PC-9 (cell line): ENCODE measurements around the gene CUX1. TPM values are rescaled to one million over a fixed set of nuclear protein-coding genes. Genes with fewer than 3 reads are reported as not detected.
A peak's percentile ranks its signal among the peaks of the same experiment; 100 is the strongest.

Experiments
- BruUV-seq: library from RNA; stranded (reverse); fragments of 400-500 nt; replicated peaks from 2 replicates; lab custom pipeline; 2021; lab: Mats Ljungman, UMichigan
- CTCF ChIA-PET: fragments of 300-600 bp; sonication (Branson Sonifier 250); formaldehyde crosslinking; loops from one replicate; lab custom pipeline; 2022; ENCODE audit warnings: antibody characterized with exemption; lab: Charles Lee
- POLR2A ChIA-PET: fragments of 300-600 bp; sonication (Branson Sonifier 250); formaldehyde crosslinking; loops from one replicate; lab custom pipeline; 2022; ENCODE audit warnings: antibody characterized with exemption; ENCODE audit not compliant: unreplicated experiment; lab: Charles Lee
- DNase-seq, 2 experiments: peaks; one replicate each; pipeline versions ENCODE4 v3.0.0 to v3.0.0-alpha.2; 2015 to 2022; ENCODE audit warnings: mixed read lengths in 1 of 2
- H2AFZ ChIP-seq: fragments of 200-600 bp; sonication (generic); 2 replicates; pipeline ENCODE4 v1.8.1; 2017; ENCODE audit warnings: antibody characterized with exemption
- H3F3A ChIP-seq: fragments of 200-600 bp; sonication (generic); 2 replicates; pipeline ENCODE4 v1.8.1; 2017; ENCODE audit warnings: antibody characterized with exemption, mild to moderate bottlenecking, low read depth; ENCODE audit not compliant: insufficient read depth
- H3K27ac ChIP-seq: fragments of 200-600 bp; sonication (generic); 2 replicates; pipeline ENCODE4 v1.6.1; 2016; ENCODE audit warnings: mixed run types
- H3K27me3 ChIP-seq: fragments of 200-600 bp; sonication (generic); 2 replicates; pipeline ENCODE4 v1.6.1; 2016; ENCODE audit warnings: low read depth, mixed run types; ENCODE audit not compliant: insufficient read depth
- H3K36me3 ChIP-seq: fragments of 200-600 bp; sonication (generic); 2 replicates; pipeline ENCODE4 v1.6.1; 2016; ENCODE audit warnings: low read depth, mixed run types
- H3K4me1 ChIP-seq: fragments of 200-600 bp; sonication (generic); replicated peaks from 2 replicates; pipeline ENCODE4 v1.6.1; 2016; ENCODE audit warnings: mixed run types; ENCODE audit not compliant: insufficient read depth
- H3K4me2 ChIP-seq: fragments of 200-600 bp; sonication (generic); 2 replicates; pipeline ENCODE4 v1.6.1; 2017; ENCODE audit warnings: mixed run types
- H3K4me3 ChIP-seq: fragments of 200-600 bp; sonication (generic); 2 replicates; pipeline ENCODE4 v1.6.1; 2016; ENCODE audit warnings: mixed run types
- H3K79me2 ChIP-seq: fragments of 200-600 bp; sonication (generic); 2 replicates; pipeline ENCODE4 v1.6.1; 2017; ENCODE audit warnings: low read depth, mixed run types
- H3K9me2 ChIP-seq: fragments of 200-600 bp; sonication (generic); 2 replicates; pipeline ENCODE4 v1.8.1; 2017; ENCODE audit warnings: mild to moderate bottlenecking; ENCODE audit not compliant: insufficient read depth
- H3K9me3 ChIP-seq: fragments of 200-600 bp; sonication (generic); 2 replicates; pipeline ENCODE4 v1.8.1; 2016; ENCODE audit warnings: low read depth; ENCODE audit not compliant: insufficient read depth
- H4K20me1 ChIP-seq: fragments of 200-600 bp; sonication (generic); 2 replicates; pipeline ENCODE4 v1.8.1; 2017; ENCODE audit not compliant: insufficient read depth
- CTCF ChIP-seq: fragments of 200-600 bp; sonication (generic); conservative IDR thresholded peaks from 2 replicates; pipeline ENCODE4 v1.6.1; 2017; ENCODE audit warnings: mixed run types, antibody characterized with exemption, mild to moderate bottlenecking, moderate library complexity
- EZH2 ChIP-seq: fragments of 200-600 bp; sonication (generic); IDR thresholded peaks from 2 replicates; pipeline ENCODE4 v1.8.0; 2017; ENCODE audit warnings: antibody characterized with exemption, low read depth
- intact Hi-C: fragments of 100-400 bp; cut with micrococcal nuclease; formaldehyde crosslinking; loops from one replicate; pipeline ENCODE4 v1.10.0; 2022; ENCODE audit not compliant: unreplicated experiment
- total RNA-seq: library from RNA; stranded (reverse); gene quantifications from 2 replicates; pipeline ENCODE4 v1.2.3, GENCODE V29; 2021

CUX1 gene
- total RNA-seq, 1 experiment from 2014 or later, result 83.3 TPM

DNA sequence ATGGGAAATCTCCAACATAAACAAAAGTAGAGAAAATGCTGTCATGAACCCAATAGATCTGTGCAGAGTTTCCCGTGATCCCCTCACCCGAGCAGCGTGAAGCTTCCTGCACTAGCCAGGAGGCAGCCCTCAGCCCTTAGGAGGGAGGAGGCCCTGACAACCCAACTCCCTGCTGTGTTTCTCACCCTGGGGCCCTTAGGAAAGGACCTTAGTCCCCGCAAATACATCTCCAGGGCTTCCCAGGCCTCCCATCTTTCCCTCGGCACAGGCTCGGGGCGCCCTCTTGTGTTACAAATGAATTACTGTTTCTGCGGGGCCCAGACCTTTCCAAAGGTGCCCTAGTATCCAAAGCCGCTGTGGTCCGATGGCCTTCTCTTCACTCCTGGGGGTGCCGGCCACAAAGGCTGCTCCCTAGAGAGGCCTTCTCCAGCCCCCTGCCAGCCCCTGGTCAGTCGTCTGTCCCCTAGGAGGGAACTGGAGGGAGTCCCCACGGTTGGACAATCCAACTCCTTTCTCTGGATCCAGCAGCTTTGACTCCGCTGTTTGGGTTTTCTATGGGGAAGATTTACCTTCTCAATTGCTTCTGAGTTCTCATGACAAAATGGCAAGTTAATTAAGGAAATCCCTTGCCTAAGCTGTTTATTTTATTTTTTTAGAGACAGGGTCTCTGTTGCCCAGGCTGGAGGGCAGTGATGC, 419.3 kb downstream of the CUX1 start:
- DNase-seq, result peak in 1 of 2 experiments; percentile 71

GRCh38 chr7:102239206-102239820, 421.9 kb downstream of the CUX1 start:
- CTCF ChIA-PET, result no interaction called here

More for the DNA sequence above, 419.3 kb downstream of the CUX1 start:
- Histone ChIP-seq H3K79me2 (no peaks in the 10 kb centered on the region), H4K20me1 (no peaks in the 10 kb centered on the region), H3K4me2 (no peak overlapping the region), H3K4me3 (no peak overlapping the region), H2AFZ (no peak overlapping the region), H3F3A (no peaks in the 10 kb centered on the region), H3K27me3 (no peaks in the 10 kb centered on the region), H3K36me3 (no peaks in the 10 kb centered on the region), H3K27ac (no peak overlapping the region), H3K4me1 (no peaks in the 10 kb centered on the region), H3K9me3 (no peaks in the 10 kb centered on the region), H3K9me2 (no peaks in the 10 kb centered on the region)
- ChIA-PET POLR2A (interaction anchor here (0.5 kb wide), 1 partner anchor 644 kb away, joined by 3 read pairs; no protein-coding TSS in a partner anchor), CTCF (interaction anchor here (0.7 to 1.1 kb wide), 3 partner anchors 308 to 694 kb away, joined by 3 to 5 read pairs (median 3); no protein-coding TSS in a partner anchor)
- BruUV-seq, result no TSS peak
- intact Hi-C loops, result loop anchor here (1.0 to 10.0 kb wide), 7 partner anchors 232 to 694 kb away; no protein-coding TSS in a partner anchor
- peak; percentile 90 for TF ChIP-seq CTCF
- TF ChIP-seq EZH2, result no peak

More at GRCh38 chr7:102239206-102239820, 421.9 kb downstream of the CUX1 start:
- POLR2A ChIA-PET, result no interaction called here
- TF ChIP-seq CTCF, result no peak
- TF ChIP-seq EZH2, result no peak
- H3F3A ChIP-seq, result 0 out of 2 replicates have a peak, but pooled peaks cover 3% of the 10 kb centered on the region
- H3K36me3 ChIP-seq, result no peaks in the 10 kb centered on the region; the same call in 1 of the 2 replicates
- H3K27ac ChIP-seq, result no peak overlapping the region
- no TSS peak for BruUV-seq
- no peaks in the 10 kb centered on the region for H4K20me1 ChIP-seq
- H3K9me3 ChIP-seq, result no peaks in the 10 kb centered on the region
- intact Hi-C loops, result loop anchor here (10.0 kb wide), 2 partner anchors 235 to 385 kb away; no protein-coding TSS in a partner anchor
- H3K4me2 ChIP-seq, result no peak overlapping the region
- H3K4me3 ChIP-seq, result no peak overlapping the region
- H3K27me3 ChIP-seq, result no peaks in the 10 kb centered on the region
- H2AFZ ChIP-seq, result no peak overlapping the region
- no peaks in the 10 kb centered on the region for H3K79me2 ChIP-seq
- H3K4me1 ChIP-seq, result peaks cover 3% of the 10 kb centered on the region
- H3K9me2 ChIP-seq, result no peaks in the 10 kb centered on the region
- no peak for DNase-seq
